ENCODE results near the gene SULT4A1. TPM values are rescaled to one million over a fixed set of nuclear protein-coding genes. Genes with fewer than 3 reads are reported as not detected.

Gene SULT4A1
- total RNA-seq, 1 experiment from 2014 or later: 8.4 TPM

DNA sequence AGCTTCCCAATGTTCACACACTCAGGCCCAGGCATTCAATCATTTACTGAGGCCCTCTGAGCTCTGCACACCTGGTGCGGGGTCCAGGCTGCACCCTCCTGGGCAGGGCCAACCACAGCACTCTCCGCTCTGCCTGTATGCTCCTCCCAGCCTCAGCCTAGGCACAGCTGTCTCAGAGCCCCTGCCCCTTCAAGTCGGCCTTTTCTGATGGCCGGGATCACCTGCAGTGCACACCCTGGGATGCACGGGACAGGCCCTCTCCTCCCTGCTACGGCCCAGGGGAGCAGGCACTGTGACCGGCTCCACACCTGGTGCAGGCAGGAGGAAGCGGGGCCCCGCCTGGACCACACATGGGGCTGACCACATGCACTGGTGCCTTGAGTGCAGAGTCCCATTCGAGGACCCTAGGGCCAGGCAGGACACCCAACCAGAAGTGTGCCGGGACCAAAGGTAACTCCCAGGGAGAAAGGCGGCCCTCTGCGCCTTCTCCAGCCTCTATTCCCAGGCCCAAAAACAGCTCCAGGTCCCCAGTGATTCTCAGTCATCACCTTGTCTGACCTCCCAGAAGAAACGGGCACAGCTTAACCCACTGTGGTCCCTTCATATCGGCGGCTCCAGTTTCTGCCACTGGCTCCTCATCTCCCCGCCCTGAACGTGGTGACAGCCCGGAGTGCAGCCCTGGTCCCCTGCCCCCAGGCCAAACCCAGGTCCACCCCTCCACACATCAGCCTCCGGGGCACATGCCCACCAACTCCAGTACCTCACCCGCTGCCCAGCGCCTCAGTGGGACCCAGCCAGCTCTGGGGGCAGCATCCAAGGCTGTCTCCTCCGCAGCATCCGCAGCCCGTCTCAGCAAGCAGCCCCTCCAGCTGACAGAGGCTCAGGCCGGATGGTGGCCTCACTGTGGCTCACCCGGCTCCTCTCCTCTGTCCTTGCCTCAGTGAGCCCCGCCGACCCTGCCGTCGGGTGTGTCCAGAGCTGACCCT, 17.5 kb downstream of the SULT4A1 start:
- TF ChIP-seq, protein P1, sequence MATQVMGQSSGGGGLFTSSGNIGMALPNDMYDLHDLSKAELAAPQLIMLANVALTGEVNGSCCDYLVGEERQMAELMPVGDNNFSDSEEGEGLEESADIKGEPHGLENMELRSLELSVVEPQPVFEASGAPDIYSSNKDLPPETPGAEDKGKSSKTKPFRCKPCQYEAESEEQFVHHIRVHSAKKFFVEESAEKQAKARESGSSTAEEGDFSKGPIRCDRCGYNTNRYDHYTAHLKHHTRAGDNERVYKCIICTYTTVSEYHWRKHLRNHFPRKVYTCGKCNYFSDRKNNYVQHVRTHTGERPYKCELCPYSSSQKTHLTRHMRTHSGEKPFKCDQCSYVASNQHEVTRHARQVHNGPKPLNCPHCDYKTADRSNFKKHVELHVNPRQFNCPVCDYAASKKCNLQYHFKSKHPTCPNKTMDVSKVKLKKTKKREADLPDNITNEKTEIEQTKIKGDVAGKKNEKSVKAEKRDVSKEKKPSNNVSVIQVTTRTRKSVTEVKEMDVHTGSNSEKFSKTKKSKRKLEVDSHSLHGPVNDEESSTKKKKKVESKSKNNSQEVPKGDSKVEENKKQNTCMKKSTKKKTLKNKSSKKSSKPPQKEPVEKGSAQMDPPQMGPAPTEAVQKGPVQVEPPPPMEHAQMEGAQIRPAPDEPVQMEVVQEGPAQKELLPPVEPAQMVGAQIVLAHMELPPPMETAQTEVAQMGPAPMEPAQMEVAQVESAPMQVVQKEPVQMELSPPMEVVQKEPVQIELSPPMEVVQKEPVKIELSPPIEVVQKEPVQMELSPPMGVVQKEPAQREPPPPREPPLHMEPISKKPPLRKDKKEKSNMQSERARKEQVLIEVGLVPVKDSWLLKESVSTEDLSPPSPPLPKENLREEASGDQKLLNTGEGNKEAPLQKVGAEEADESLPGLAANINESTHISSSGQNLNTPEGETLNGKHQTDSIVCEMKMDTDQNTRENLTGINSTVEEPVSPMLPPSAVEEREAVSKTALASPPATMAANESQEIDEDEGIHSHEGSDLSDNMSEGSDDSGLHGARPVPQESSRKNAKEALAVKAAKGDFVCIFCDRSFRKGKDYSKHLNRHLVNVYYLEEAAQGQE (IDR thresholded peaks at IDR 0.05; ENCODE audit: low read depth): no peak
- TF ChIP-seq JUND (IDR thresholded peaks at IDR 0.05): no peak
- TF ChIP-seq ZFX (IDR thresholded peaks at IDR 0.05): no peak
- no peak for TF ChIP-seq YY1 (IDR thresholded peaks at IDR 0.05; ENCODE audit: extremely low read depth, insufficient replicate concordance, low read depth, low read length)
- TF ChIP-seq SP1 (IDR thresholded peaks at IDR 0.05; ENCODE audit: low read depth): no peak
- no peak for TF ChIP-seq CBX3 (IDR thresholded peaks at IDR 0.05; ENCODE audit: low read depth)
- no peak for TF ChIP-seq RAD21 (IDR thresholded peaks at IDR 0.05; ENCODE audit: low read depth)
- no peak for TF ChIP-seq POLR2A (IDR thresholded peaks at IDR 0.05; ENCODE audit: borderline replicate concordance, extremely low read depth, insufficient read depth, insufficient read length)
- no peak for TF ChIP-seq CEBPB (IDR thresholded peaks at IDR 0.05; ENCODE audit: low read depth)
- no peak for TF ChIP-seq TCF7L2 (IDR thresholded peaks at IDR 0.05; ENCODE audit: borderline replicate concordance, extremely low read depth, insufficient read depth, insufficient read length)
- no peak for TF ChIP-seq EZH2 (IDR thresholded peaks at IDR 0.05)
- TF ChIP-seq, protein P2, sequence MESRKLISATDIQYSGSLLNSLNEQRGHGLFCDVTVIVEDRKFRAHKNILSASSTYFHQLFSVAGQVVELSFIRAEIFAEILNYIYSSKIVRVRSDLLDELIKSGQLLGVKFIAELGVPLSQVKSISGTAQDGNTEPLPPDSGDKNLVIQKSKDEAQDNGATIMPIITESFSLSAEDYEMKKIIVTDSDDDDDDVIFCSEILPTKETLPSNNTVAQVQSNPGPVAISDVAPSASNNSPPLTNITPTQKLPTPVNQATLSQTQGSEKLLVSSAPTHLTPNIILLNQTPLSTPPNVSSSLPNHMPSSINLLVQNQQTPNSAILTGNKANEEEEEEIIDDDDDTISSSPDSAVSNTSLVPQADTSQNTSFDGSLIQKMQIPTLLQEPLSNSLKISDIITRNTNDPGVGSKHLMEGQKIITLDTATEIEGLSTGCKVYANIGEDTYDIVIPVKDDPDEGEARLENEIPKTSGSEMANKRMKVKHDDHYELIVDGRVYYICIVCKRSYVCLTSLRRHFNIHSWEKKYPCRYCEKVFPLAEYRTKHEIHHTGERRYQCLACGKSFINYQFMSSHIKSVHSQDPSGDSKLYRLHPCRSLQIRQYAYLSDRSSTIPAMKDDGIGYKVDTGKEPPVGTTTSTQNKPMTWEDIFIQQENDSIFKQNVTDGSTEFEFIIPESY (IDR thresholded peaks at IDR 0.05; ENCODE audit: extremely low read depth, insufficient replicate concordance, low read length): no peak
- TF ChIP-seq EZH2phosphoT487 (IDR thresholded peaks at IDR 0.05; ENCODE audit: borderline replicate concordance): no peak
- TF ChIP-seq SIN3A (IDR thresholded peaks at IDR 0.05; ENCODE audit: low read depth): no peak
- no peak for TF ChIP-seq SRF (IDR thresholded peaks at IDR 0.05; ENCODE audit: low read depth)
- TF ChIP-seq, protein P3, sequence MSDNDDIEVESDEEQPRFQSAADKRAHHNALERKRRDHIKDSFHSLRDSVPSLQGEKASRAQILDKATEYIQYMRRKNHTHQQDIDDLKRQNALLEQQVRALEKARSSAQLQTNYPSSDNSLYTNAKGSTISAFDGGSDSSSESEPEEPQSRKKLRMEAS (IDR thresholded peaks at IDR 0.05): no peak
- Histone ChIP-seq H3K4me2 (ENCODE audit: low read length) (no peak overlapping the region), H3K27ac (ENCODE audit: low read depth, low read length) (no peak overlapping the region), H3K9me2 (ENCODE audit: insufficient read depth) (no peaks in the 10 kb centered on the region), H3K9me3 (ENCODE audit: control insufficient read depth in 1 of 2, insufficient read depth in 1 of 2, low read depth in 1 of 2, low read length in 2 of 2) (no peaks in the 10 kb centered on the region), H3K79me2 (ENCODE audit: insufficient read depth, low read length) (peaks cover 32% of the 10 kb centered on the region), H3K4me3 (replicated peaks in 1 of 2; ENCODE audit: low read depth in 1 of 2, low read length in 2 of 2) (no peak overlapping the region), H3K36me3 (ENCODE audit: control insufficient read depth in 1 of 2, insufficient read depth in 2 of 2, low read length in 2 of 2) (no peaks in the 10 kb centered on the region), H3K4me1 (ENCODE audit: control insufficient read depth in 1 of 2, insufficient read depth in 2 of 2, low read length in 2 of 2) (no peaks in the 10 kb centered on the region), H3K27me3 (ENCODE audit: insufficient read depth, low read length) (no peaks in the 10 kb centered on the region), H3K9ac (ENCODE audit: low read length) (no peak overlapping the region), H4K20me1 (ENCODE audit: insufficient read depth) (no peaks in the 10 kb centered on the region), H2AFZ (ENCODE audit: low read depth, low read length, poor library complexity, severe bottlenecking) (no peak overlapping the region)
- RAD21 ChIA-PET (ENCODE audit: low non-redundant PET in 1 of 2, low total read pairs in 2 of 2, uncharacterized antibody in 2 of 2, unreplicated experiment in 2 of 2): no interaction called here
- no peak for ATAC-seq
- CTCF ChIA-PET: no interaction called here
- DNase-seq (ENCODE audit: low read depth, low spot score): no peak
- BruUV-seq (replicated peaks): no TSS peak
- POLR2A ChIA-PET: no interaction called here
- intact Hi-C loops (cut with micrococcal nuclease): no loop called here

Data from HCT116 (cell line).